ENCODE measurements around the gene FAM184A.

The FAM184A gene

DNA sequence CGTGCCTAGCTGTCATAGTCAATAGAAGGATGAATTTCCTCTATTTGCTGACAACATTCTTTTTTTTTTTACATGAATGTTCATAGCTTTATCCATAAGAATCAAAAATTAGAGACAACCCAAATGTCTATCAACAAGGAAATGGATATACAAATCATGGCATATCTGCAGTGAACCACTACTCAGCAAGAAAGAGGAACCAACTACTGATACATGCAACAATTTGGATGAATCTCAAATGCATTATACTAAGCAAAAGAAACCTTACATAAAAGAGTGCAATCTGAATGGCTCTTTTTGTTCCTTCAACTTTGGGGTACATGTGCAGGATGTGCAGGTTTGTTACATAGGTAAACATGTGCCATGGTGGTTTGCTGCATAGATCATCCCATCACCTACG, 125.8 kb downstream of the FAM184A start:
- DNase-seq, result no peak

DNA sequence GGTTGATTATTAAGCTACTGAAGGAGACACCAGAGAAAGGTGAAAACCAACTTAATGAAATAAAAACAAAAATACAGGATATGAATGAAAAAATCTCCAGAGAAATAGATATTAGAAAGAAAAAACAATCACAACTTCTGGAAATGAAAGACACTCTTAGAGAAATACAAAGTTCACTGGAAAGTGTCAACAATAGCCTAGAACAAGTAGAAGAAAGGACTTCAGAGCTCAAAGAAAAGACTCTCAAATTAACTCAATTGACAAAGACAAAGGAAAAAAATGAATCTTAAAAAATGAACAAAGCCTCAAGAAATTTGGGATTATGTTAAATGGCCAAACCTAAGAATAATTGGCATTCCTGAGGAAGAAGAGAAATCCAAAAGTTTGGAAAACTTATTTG, 133.2 kb downstream of the FAM184A start:
- no peak for DNase-seq

DNA sequence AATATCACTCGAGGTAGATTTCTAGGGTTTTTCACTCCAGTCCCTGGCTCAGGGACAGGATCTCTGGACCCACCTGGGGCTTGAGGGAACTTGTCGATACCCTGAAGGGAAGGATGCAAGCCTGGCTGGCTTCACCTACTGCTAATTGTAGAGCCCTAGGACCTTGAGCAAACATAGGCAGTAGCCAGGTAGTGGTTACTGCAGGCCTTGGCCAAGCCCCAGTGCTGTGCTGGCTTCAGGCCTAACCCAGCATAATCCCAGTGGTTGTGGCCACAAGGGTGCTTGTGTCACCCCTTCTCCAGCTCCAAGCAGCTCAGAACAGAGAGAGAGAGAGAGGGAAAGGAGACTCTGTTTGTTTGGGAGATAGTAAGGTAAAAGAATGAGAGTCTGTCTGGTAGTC, 137.7 kb downstream of the FAM184A start:
- no peak for DNase-seq

DNA sequence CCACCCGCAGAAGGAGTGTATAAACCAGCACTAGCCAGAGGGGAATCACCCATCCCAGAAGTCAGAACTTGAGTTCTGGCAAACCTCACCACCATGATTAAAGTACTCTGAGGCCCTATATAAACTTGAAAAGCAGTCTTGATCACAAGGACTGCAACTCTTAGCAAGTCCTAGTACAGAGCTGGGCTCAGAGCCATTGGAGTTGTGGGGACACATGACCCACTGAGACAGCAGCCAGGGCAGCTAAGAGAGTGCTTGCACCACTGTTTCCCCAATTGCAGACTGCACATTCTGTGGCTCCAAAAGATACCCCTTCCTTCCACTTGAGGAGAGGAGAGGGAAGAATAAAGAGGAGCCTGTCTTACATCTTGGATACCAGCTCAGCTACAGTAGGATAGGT, 138.8 kb downstream of the FAM184A start:
- DNase-seq, result no peak

DNA sequence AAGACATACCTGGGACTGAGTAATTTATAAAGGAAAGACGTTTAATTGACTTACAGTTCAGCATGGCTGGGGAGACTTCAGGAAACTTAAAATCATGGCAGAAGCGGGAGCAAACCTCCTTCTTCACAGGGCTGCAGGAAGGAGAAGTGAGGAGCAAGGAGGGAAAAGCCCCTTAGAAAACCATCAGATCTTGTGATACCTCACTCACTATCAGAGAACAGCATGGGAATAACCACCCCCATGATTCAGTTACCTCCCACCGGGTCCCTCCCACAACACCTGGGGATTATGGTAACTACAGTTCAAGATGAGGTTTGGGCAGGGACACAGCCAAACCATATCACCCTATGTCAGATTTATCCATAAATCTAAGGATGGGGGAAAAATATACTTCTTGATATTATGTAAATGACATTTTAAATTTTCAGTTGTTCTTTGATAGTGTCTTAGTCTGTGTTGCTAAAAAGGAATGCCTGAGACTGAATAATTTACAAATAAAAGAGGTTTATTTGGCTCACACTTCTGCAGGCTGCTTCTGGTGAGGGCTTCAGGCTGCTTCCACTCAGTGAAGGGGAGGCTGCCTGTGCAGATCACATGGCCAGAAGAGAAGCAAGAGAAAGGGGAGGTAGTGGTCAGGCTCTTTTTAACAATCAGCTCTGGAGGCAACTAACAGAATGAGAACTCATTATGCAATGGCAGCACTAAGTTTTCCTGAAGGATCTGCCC, 142.3 kb downstream of the FAM184A start:
- no peak for DNase-seq

DNA sequence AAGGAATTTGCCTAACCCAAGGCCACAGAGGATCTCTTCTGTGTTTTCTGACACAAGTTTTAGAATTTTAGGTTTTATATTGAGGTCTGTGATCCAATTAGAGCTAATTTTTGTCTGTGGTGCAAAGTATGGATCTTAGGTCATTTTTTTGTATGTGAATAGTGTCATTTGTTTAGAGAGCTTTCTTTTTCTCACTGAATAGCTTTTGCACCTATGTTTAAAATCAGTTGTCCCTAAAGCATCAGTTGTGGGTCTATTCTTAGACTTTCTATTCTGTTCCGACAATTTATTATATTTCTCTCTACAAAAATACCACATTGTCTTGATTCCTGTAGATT, 143.2 kb downstream of the FAM184A start:
- no peak for DNase-seq

DNA sequence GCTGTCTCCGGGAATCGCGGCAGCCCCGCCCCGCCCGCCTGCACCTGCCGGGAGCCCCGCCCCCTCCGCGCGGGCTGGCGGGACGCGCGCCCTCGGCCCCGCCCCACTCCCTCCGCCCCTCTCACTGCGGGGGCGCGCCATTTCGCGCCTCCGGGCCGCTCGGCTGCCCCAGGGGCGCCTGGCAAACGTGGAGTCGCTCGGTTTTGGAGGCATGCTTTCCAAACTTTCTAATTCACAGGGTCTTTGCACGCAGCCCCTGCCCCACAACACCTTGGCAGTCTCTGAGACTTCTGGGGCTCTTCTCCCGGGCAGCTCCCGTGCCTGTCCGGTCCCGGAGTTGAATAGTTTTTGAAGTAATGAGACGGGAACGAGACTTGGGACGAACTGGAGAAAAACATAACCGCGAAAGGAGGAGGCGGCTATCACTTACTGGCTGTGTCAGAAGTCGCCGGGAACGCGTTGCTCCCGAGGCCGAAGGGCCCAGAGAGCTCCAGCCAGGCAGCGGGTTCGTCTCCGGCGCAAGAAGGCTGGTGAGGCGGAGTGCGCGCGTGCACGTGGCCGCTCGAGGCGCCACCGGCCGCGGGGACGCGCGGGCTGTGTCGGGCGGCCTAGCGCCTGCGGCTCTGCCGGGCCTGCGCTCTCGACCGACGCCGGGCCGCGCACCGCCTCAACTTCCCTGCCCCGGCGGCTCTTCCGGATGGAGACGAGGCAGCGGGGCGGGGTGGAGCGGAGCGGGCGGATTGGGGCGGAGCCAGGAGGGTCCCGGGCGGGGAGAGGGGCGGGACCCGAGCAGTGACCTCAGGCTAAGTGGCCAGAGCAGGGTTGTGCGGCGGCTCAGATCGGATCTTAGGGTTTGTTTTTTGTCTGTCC, 143.8 kb downstream of the FAM184A start, which contains the start of gene MCM9:
MCM9 (minus strand) TSS at position 699 of the 870 bp plus-strand sequence. CDS start 3,436 bp downstream, outside the sequence.
- DNase-seq, result peak; percentile 84 to 88

DNA sequence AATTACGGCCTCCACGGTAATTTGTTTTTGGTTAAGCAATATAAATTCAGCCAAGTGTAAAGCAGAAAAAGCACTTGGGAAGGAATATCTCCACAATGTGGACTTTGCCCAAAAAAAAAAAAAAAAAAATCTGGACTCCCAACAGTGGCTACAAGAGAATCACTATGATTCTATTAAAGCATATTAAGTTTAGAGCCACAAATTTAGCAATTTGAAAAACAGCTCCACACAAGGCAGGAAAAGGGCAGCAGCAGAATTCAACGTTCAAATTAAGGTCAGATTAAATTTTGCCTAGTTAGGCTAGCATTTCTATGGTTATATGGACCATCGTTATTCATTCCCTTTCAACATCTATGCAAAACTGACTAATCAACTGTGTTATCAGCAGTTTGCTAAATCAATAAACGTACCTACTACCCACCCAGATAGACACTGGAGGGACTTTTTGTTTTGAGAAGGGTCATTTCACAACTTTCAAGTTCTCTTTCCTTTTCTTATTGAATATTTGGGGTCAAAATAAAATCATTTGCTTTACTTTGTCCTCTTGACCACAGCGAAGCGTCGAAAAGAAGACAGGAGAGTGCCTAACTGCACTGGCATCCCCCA, 144.5 kb downstream of the FAM184A start:
- no peak for DNase-seq

DNA sequence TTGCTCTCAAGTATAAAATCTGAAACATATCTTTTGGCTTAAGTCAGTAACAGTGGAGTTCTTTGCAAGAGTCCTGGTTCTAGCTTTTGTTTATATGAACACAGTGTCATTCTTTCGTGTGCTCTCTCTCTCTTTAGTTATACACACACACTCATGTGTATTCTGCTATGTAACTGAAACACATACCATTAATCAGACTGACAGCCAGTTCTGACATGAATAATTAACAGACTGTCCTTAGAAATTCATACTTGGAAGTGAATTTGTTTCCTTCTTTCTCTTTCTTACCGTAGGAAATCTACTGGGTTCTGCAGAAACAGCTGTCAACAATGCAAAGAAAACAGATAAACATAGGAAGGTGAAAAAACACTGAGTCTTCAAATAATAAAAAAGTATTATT, 146.0 kb downstream of the FAM184A start:
- no peak for DNase-seq

DNA sequence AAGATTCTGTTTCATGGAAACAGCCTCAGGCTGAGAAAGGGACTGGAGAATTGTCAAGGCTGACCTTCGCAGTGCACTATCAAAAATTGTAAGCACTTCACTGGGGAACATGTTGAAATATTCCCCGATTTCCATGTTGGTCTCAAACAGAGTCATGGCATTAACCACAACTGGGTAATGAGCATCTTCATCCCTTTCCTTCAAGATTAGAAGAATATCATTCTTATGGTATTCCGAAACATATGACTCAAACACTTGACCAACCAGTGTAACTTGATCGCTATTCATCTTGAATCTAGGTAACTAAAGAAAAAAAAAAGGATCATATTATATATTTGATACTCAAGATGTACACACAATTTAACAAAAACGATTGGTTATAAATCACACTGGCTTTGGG, 147.0 kb downstream of the FAM184A start:
- DNase-seq, result no peak

DNA sequence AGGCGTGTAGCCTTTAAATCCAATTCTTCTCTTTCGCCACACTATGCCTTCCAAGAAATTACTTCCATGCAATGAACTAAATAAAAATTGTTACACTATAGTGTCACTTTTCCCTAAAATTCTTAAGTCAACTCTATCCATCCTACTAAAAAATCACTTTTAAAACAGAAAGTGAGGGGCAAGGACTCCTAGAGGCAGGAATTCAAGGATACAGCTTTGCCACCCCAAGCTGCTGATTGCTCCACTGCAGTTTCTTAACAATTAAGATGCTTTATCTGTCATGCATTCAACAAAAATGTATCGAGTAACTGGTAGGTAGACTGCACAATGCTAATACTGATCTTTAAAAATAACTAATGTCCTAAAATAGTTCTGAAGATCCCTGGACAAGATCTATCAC, 147.8 kb downstream of the FAM184A start:
- no peak for DNase-seq

DNA sequence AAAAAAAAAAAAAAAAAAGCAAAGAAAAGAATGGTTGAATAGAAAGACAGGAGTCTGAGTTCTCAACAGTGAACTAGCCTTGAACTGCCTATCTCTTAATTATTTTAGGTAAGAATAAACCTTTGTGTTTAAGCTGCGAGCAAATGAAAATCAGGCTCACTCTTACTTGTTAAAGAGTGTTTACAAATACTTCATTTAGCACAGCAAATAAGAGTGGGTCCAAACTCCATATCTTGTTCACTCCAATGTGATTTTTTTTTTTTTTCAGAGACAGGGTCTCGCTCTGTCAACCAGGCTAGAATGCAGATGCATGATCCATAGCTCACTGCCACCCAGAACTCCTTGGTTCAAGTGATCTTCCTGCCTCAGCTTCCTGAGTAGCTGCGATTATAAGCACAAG, 155.4 kb downstream of the FAM184A start:
- no peak for DNase-seq

DNA sequence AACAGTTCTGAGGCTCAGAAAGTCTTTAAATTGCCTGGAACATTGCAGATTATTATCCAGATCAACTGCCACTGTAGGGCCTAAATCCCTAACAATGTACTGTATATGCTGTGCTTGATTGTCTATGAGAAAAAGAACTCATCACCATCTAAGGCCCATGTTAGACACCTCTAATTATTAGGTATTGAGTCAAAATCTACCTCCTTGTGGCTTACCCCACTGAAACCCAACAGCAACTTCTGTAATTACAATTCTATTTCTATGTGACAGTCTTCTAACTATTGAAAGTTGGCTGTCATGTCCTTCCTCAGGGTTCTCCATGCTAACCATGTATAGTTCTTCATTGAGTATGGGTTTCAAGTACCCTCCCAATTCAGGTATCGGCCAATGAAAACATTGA, 157.4 kb downstream of the FAM184A start:
- DNase-seq, result no peak

DNA sequence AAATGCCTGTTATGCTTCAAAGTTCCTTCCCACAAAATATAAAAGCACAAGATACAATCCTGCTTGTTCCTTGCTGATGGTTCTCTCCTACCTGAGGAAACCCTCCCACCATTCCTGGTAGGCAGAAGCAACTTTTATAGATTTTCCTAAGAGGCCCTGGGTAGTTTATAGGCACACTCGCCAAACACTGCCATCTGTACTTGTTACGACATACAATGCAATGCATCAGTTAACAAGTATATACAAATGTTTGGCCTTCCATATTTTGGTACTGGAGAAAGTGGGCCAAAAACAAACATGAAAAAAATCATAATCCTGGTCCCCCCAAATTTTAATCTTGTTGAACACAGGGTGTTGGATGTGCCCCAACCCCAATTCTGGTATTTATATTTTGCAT, 160.1 kb downstream of the FAM184A start:
- DNase-seq, result no peak

DNA sequence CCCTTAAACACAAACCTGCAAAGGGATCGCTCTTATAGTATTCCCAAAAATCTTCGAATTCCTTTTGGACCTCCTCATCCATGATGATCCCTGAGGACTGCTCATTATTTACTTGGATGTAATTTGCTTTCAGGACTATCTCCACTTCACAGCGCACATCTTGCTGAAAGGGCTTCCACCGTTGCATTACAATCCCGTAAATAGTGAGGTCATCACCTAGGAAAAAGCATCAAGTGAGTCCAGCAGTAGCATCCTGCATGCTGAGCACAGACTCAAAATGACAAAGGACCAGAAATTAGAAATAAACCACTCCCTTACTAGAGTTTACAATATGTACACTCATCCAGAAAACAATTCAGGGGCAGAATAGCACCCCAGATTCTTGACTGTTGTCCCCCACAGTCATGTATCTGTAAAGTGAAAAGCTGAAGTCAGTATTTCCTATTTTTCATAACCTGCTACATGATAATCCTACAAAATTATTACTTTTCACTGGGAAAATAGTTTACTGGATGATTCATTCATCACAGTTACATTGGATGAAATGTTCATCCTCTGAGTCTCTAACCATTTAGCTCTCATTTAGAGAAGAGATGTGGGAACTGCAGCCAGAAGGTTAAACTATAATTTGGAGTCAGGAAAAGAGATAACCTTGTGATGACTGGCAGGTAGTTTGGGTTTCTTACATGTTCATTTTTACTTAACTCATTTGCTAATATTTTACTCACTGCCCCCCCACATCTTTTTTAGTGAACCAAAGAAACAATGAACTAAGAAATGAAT, 160.7 kb downstream of the FAM184A start:
- DNase-seq, result no peak

DNA sequence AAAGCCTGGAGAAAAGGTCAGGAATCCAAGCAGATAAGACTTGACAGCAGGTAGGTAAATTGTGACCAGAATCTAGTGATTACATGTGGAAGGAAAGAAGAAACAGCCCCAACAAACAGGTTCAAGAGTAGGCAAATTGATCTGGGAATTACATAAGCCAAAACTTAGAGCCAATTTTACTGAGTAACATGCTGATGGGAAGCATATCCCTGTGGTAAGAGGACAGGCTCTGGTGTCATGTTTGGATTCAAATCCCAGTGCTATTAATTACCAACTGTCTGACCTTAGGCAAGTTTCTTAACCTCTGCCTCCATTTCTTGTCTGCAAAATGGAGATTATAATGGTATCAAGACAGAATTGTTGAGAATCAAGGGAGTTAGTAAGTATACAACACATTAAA, 163.9 kb downstream of the FAM184A start:
- DNase-seq, result no peak

DNA sequence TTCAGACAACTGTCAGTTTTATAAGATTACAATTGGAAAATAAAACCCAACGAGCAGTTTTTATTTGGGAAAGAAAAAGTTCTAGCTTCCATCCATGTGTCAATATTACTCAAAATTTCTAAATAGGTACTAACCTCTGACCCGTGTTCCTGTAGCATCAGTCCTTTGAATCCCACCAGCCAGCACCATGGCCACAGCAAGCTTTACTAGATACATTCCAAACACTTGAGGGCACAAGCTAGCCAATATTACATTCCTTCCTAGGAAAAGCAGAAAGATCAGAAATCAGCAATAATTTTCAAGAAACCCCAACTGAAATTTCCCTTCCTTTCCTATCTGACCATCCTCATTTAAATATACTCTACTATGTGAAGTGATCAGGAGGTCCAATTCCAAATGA, 165.3 kb downstream of the FAM184A start:
- no peak for DNase-seq

DNA sequence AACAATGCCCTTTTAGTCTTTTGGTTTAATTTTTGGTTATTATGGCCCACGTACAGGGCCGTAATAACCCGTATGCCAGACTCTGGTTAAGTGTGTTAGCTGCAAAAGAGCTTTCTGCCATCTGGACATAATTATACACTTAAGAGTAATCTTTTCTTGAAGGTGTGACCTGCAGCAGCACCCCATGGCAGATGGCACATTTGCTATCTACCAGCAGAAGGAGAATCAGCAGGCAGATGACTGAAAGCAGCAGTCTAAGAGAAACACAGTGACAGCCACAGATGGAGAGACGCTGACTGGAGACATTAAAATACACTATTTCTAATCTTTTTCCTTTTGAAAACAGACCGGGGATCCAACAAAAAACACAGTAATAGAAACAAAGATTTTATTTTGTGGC, 165.8 kb downstream of the FAM184A start:
- DNase-seq, result no peak

Data from stimulated activated CD4-positive, alpha-beta T cell treated with anti-CD3 and anti-CD28 coated beads, Interleukin-4, amount 100 ng/mL, for 4 hours (primary cell).